ENCODE results near the gene CCDC24. TPM values are rescaled to one million over a fixed set of nuclear protein-coding genes. Genes with fewer than 3 reads are reported as not detected.
A peak's percentile ranks its signal among the peaks of the same experiment; 100 is the strongest.

CCDC24 gene
- total and polyA plus RNA-seq, 2 of the 4 experiments (the other 2 are of a cell fraction): 1.4 to 4.6 TPM

DNA sequence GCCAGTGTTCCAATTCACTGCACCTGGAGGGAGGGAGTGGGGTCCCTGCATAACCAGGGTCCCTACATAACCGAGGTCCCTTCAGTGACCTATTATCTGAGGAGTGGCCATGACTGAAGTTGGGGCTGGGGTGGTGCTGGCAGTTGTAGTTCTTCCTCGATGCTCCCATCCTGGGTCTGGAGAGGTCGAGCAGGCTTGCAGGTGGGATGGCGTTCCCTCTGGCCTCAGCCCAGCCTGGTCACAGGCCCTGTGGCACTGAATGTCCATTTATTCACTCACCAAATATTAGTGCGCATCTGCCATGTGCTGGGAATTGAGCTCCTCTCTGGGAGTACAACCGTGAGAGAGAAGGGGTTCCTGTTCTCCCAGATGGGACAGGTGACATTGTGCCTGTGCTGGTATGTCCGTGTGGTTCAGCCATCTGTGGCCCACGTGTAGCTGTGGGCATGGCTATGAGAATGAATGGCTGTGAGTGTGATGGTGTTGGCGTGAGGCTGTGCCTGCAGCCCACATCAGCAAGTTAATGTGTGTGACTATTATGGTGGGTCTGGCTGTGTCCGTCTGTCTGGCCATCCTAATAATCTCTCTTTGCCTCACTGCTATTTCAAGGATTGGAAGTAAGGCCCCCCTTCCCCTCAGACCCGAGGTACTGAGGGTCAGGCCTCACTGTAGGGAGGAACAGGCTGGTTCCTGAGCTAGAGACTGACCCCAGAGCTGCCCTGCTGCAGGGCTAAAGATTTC is 43.7 kb downstream of the CCDC24 start:
- H2AFZ ChIP-seq (replicated peaks; ENCODE audit: low read length, poor library complexity): no peak overlapping the region
- WGBS, 2 experiments (ENCODE audit: extremely low coverage in 2 of 2, insufficient read length in 1 of 2): 89% methylated on average over 3 of the region's 11 CpGs; no CpG with 5 or more reads in 1 of the 2 experiments
- no peak overlapping the region for H2BK15ac ChIP-seq (ENCODE audit: low read depth, low read length)
- H3K4me2 ChIP-seq (ENCODE audit: low read depth, low read length): no peak overlapping the region
- H3K9me1 ChIP-seq (ENCODE audit: insufficient read depth, low read length): peaks cover 3% of the 10 kb centered on the region; the same call in 1 of the 2 replicates
- CTCF ChIA-PET: interaction anchor here (1.7 to 2.3 kb wide), 4 partner anchors 13 to 269 kb away, joined by 4 to 16 read pairs (median 10); no protein-coding TSS in a partner anchor
- no peak for DNase-seq
- no peak overlapping the region for H3K56ac ChIP-seq (ENCODE audit: extremely low read depth, insufficient read depth, low read length)
- in situ Hi-C loops (cut with MboI; ENCODE audit: low sequenced_read_pairs) (no loop called here), dilution Hi-C loops (cut with HindIII; ENCODE audit: low sequenced_read_pairs, unreplicated experiment) (no loop called here), intact Hi-C loops (cut with micrococcal nuclease) (loop anchor here (5.0 kb wide), 1 partner anchor 508 kb away; no protein-coding TSS in a partner anchor)
- no peak overlapping the region for H3K27ac ChIP-seq (ENCODE audit: insufficient read depth, low read length)
- H3K9me3 ChIP-seq (ENCODE audit: control insufficient read depth, insufficient read depth, low read length): no peaks in the 10 kb centered on the region
- H3K4ac ChIP-seq (ENCODE audit: low read depth, low read length): no peak overlapping the region
- no peak overlapping the region for H3K4me3 ChIP-seq (ENCODE audit: insufficient read depth, low read depth, low read length)
- H2AK5ac ChIP-seq (ENCODE audit: low read depth, low read length): peak overlapping the region; percentile 62
- H3K36me3 ChIP-seq (ENCODE audit: control insufficient read depth, insufficient read depth, low read length): no peaks in the 10 kb centered on the region
- no peak overlapping the region for H2BK5ac ChIP-seq (ENCODE audit: low read depth, low read length, poor library complexity, severe bottlenecking)
- no peak overlapping the region for H4K8ac ChIP-seq (ENCODE audit: low read depth in 2 of 2, low read length in 2 of 2)
- H3K9ac ChIP-seq (ENCODE audit: low read depth, low read length): no peak overlapping the region
- no TSS peak for BruUV-seq (replicated peaks)
- no peaks in the 10 kb centered on the region for H4K20me1 ChIP-seq (ENCODE audit: insufficient read depth, low read length)
- no peaks in the 10 kb centered on the region; a peak in 1 of 4 replicates for H3K79me1 ChIP-seq (ENCODE audit: low read depth in 1 of 2, low read length in 2 of 2)
- no peak overlapping the region for H3K18ac ChIP-seq (ENCODE audit: low read depth, low read length)
- H3K27me3 ChIP-seq (ENCODE audit: control insufficient read depth, insufficient read depth, low read length): no peaks in the 10 kb centered on the region
- no peak overlapping the region for H2BK120ac ChIP-seq (ENCODE audit: low read depth, low read length)
- no peak overlapping the region; the same call in 1 of the 2 replicates for H4K91ac ChIP-seq (ENCODE audit: insufficient read depth, low read depth, low read length)
- H3K14ac ChIP-seq (replicated peaks; ENCODE audit: low read depth, low read length): no peak overlapping the region
- peaks cover 8% of the 10 kb centered on the region; the same call in 1 of the 2 replicates for H3K4me1 ChIP-seq (ENCODE audit: control insufficient read depth, insufficient read depth, low read length)
- POLR2A ChIA-PET (ENCODE audit: unreplicated experiment): no interaction called here
- no peak overlapping the region for H4K5ac ChIP-seq (ENCODE audit: low read depth, low read length)
- H2AK9ac ChIP-seq (replicated peaks; ENCODE audit: low read depth, low read length, poor library complexity): no peak overlapping the region
- no peak overlapping the region for H3K23ac ChIP-seq (ENCODE audit: low read depth, low read length)
- ATAC-seq (ENCODE audit: low read depth): no peak
- no peak overlapping the region for H2BK20ac ChIP-seq (ENCODE audit: low read depth, low read length)
- no peak for TF ChIP-seq RAD21 (IDR thresholded peaks at IDR 0.05; ENCODE audit: low read length)
- no peak for TF ChIP-seq BHLHE40 (IDR thresholded peaks at IDR 0.05; ENCODE audit: low read depth, low read length)
- TF ChIP-seq SMC3 (IDR thresholded peaks at IDR 0.05; ENCODE audit: low read depth, low read length): no peak
- TF ChIP-seq NFE2L2 (IDR thresholded peaks at IDR 0.05; ENCODE audit: low read depth, low read length): no peak
- TF ChIP-seq FOS (IDR thresholded peaks at IDR 0.05; ENCODE audit: low read depth, low read length): no peak
- no peak for TF ChIP-seq RFX5 (IDR thresholded peaks at IDR 0.05; ENCODE audit: low read depth, low read length)
- TF ChIP-seq CEBPB (IDR thresholded peaks at IDR 0.05; ENCODE audit: low read depth, low read length): no peak
- TF ChIP-seq POLR2A (IDR thresholded peaks at IDR 0.05; ENCODE audit: low read depth, low read length): no peak
- no peak for TF ChIP-seq MXI1 (IDR thresholded peaks at IDR 0.05; ENCODE audit: borderline replicate concordance, low read depth, low read length)
- no peak for TF ChIP-seq USF2 (IDR thresholded peaks at IDR 0.05; ENCODE audit: low read depth, low read length)
- no peak for TF ChIP-seq MAFK (IDR thresholded peaks at IDR 0.05; ENCODE audit: low read depth, low read length)
- no peak for TF ChIP-seq CTCF (conservative IDR thresholded peaks at IDR 0.05; ENCODE audit: low read depth, low read length)
- TF ChIP-seq, protein P1, sequence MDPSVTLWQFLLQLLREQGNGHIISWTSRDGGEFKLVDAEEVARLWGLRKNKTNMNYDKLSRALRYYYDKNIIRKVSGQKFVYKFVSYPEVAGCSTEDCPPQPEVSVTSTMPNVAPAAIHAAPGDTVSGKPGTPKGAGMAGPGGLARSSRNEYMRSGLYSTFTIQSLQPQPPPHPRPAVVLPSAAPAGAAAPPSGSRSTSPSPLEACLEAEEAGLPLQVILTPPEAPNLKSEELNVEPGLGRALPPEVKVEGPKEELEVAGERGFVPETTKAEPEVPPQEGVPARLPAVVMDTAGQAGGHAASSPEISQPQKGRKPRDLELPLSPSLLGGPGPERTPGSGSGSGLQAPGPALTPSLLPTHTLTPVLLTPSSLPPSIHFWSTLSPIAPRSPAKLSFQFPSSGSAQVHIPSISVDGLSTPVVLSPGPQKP (IDR thresholded peaks at IDR 0.05; ENCODE audit: borderline replicate concordance, low read depth, low read length): no peak
- no peak for TF ChIP-seq MAZ (IDR thresholded peaks at IDR 0.05; ENCODE audit: borderline replicate concordance, low read depth, low read length)
- no peak for TF ChIP-seq RCOR1 (IDR thresholded peaks at IDR 0.05; ENCODE audit: insufficient replicate concordance, low read length)
